Activated CD8-positive, alpha-beta T cell treated with anti-CD3 and anti-CD28 coated beads for 36 hours (primary cell): Measurements from ENCODE around the gene RBM5. TPM values are rescaled to one million over a fixed set of nuclear protein-coding genes. Genes with fewer than 3 reads are reported as not detected.

ENCODE experiments used
- ATAC-seq: fragments of 200-7000 bp; cut with Tn5 transposase; one replicate; pipeline ENCODE4 v1.10.0; 2021; ENCODE audit warnings: mild to moderate bottlenecking, moderate library complexity
- CTCF ChIA-PET: fragments of 350-600 bp; sonication (Branson Sonifier 250); formaldehyde crosslinking; loops from one replicate; lab custom pipeline; 2021; ENCODE audit warnings: antibody characterized with exemption; lab: Charles Lee
- POLR2A ChIA-PET: fragments of 350-600 bp; sonication (Branson Sonifier 250); formaldehyde crosslinking; loops from one replicate; lab custom pipeline; 2021; ENCODE audit warnings: antibody characterized with exemption; lab: Charles Lee
- DNase-seq: peaks from one replicate; pipeline ENCODE4 v3.0.0-alpha.2; 2020
- H3K27ac Mint-ChIP-seq: one replicate; pipeline ENCODE4 v1.8.0; 2021; ENCODE audit warnings: mild to moderate bottlenecking, mixed read lengths
- H3K27me3 Mint-ChIP-seq: one replicate; pipeline ENCODE4 v1.8.0; 2021; ENCODE audit warnings: mixed read lengths
- H3K36me3 Mint-ChIP-seq: one replicate; pipeline ENCODE4 v1.8.0; 2021; ENCODE audit warnings: low read depth, mixed read lengths
- H3K4me1 Mint-ChIP-seq: one replicate; pipeline ENCODE4 v1.8.0; 2021; ENCODE audit warnings: low read depth, mixed read lengths
- H3K4me3 Mint-ChIP-seq: one replicate; pipeline ENCODE4 v1.8.0; 2021; ENCODE audit warnings: mild to moderate bottlenecking, moderate library complexity, mixed read lengths
- H3K9me3 Mint-ChIP-seq: one replicate; pipeline ENCODE4 v1.8.0; 2021; ENCODE audit warnings: mixed read lengths
- CTCF ChIP-seq: fragments of 200-600 bp; IDR thresholded peaks from one replicate; pipeline ENCODE4 v1.8.0; 2022; ENCODE audit warnings: antibody characterized with exemption, mild to moderate bottlenecking
- intact Hi-C: fragments of 100-400 bp; cut with micrococcal nuclease; formaldehyde crosslinking; loops from one replicate; pipeline ENCODE4 v1.10.0; 2022
- total RNA-seq, 2 experiments: library from RNA; stranded (reverse); gene quantifications; one replicate each; pipeline ENCODE4 v1.2.3, GENCODE V29; 2021

The RBM5 gene
- total RNA-seq, 2 experiments from 2014 or later, result 103 to 106 TPM

- intact Hi-C loops, result no loop called here
- ATAC-seq, result peak; percentile 50
- no peaks in the 10 kb centered on the region for H3K36me3 Mint-ChIP-seq
- no peak for DNase-seq
- H3K27me3 Mint-ChIP-seq, result no peaks in the 10 kb centered on the region
- no peak for TF ChIP-seq CTCF
- H3K4me1 Mint-ChIP-seq, result peaks cover 10% of the 10 kb centered on the region
- H3K27ac Mint-ChIP-seq, result no peak overlapping the region
- H3K4me3 Mint-ChIP-seq, result no peak overlapping the region
- POLR2A ChIA-PET, result interaction anchor here (0.9 to 1.0 kb wide), 3 partner anchors 16 to 70 kb away, joined by 3 to 4 read pairs (median 3); no protein-coding TSS in a partner anchor
- H3K9me3 Mint-ChIP-seq, result no peaks in the 10 kb centered on the region
- CTCF ChIA-PET, result interaction anchor here (0.9 to 2.5 kb wide), 4 partner anchors 16 to 18 kb away, joined by 3 to 7 read pairs (median 4); no protein-coding TSS in a partner anchor
Observed at GRCh38 chr3:50138266-50139200, 49.8 kb downstream of the RBM5 start.

GRCh38 chr3:50139308-50139707, 50.6 kb downstream of the RBM5 start:
- ChIA-PET POLR2A (no interaction called here), CTCF (interaction anchor here (1.5 kb wide), 1 partner anchor 17 kb away, joined by 4 read pairs; no protein-coding TSS in a partner anchor)
- Mint-ChIP-seq H3K27me3 (no peaks in the 10 kb centered on the region), H3K36me3 (no peaks in the 10 kb centered on the region), H3K4me1 (peaks cover 10% of the 10 kb centered on the region), H3K9me3 (no peaks in the 10 kb centered on the region), H3K27ac (no peak overlapping the region), H3K4me3 (no peak overlapping the region)
- DNase-seq, result no peak
- TF ChIP-seq CTCF, result no peak
- intact Hi-C loops, result no loop called here
- ATAC-seq, result no peak

GRCh38 chr3:50139718-50140423, 51.2 kb downstream of the RBM5 start:
- H3K4me1 Mint-ChIP-seq, result peaks cover 10% of the 10 kb centered on the region
- no peaks in the 10 kb centered on the region for H3K27me3 Mint-ChIP-seq
- no peak for TF ChIP-seq CTCF
- no peak overlapping the region for H3K27ac Mint-ChIP-seq
- intact Hi-C loops, result no loop called here
- no peaks in the 10 kb centered on the region for H3K36me3 Mint-ChIP-seq
- DNase-seq (no peak), ATAC-seq (no peak)
- CTCF ChIA-PET, result interaction anchor here (1.5 kb wide), 1 partner anchor 17 kb away, joined by 4 read pairs; no protein-coding TSS in a partner anchor
- H3K9me3 Mint-ChIP-seq, result no peaks in the 10 kb centered on the region
- no peak overlapping the region for H3K4me3 Mint-ChIP-seq
- POLR2A ChIA-PET, result no interaction called here

- Mint-ChIP-seq H3K4me3 (no peak overlapping the region), H3K4me1 (peaks cover 10% of the 10 kb centered on the region), H3K9me3 (no peaks in the 10 kb centered on the region), H3K27ac (no peak overlapping the region), H3K36me3 (no peaks in the 10 kb centered on the region), H3K27me3 (no peaks in the 10 kb centered on the region)
- POLR2A ChIA-PET, result no interaction called here
- CTCF ChIA-PET, result no interaction called here
- no peak for TF ChIP-seq CTCF
- DNase-seq, result no peak
- no peak for ATAC-seq
- intact Hi-C loops, result no loop called here
Observed at GRCh38 chr3:50140990-50141389, 52.3 kb downstream of the RBM5 start.
